Activated CD4-positive, alpha-beta T cell treated with anti-CD3 and anti-CD28 coated beads, Interleukin-2, amount 50 U/mL, for 48 hours (primary cell): ENCODE measurements around the gene ITGAX.

Source experiments
- DNase-seq, 2 experiments: peaks; one replicate each; pipeline ENCODE4 v3.0.0-alpha.2; 2020

ITGAX gene

DNA sequence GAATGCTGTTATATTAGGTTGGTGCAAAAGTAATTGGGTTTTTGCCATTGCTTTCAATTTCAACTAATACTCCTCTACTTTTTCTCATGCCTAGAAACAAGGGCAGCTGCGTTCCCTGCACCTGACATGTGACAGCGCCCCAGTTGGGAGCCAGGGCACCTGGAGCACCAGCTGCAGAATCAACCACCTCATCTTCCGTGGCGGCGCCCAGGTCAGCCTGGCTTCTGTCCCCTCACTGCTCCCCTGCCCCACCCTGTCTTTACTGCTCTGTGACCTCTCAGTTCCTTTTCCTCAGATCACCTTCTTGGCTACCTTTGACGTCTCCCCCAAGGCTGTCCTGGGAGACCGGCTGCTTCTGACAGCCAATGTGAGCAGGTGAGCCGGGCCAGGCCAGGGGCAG lies 21.7 kb downstream of the ITGAX start:
- no peak for DNase-seq

DNA sequence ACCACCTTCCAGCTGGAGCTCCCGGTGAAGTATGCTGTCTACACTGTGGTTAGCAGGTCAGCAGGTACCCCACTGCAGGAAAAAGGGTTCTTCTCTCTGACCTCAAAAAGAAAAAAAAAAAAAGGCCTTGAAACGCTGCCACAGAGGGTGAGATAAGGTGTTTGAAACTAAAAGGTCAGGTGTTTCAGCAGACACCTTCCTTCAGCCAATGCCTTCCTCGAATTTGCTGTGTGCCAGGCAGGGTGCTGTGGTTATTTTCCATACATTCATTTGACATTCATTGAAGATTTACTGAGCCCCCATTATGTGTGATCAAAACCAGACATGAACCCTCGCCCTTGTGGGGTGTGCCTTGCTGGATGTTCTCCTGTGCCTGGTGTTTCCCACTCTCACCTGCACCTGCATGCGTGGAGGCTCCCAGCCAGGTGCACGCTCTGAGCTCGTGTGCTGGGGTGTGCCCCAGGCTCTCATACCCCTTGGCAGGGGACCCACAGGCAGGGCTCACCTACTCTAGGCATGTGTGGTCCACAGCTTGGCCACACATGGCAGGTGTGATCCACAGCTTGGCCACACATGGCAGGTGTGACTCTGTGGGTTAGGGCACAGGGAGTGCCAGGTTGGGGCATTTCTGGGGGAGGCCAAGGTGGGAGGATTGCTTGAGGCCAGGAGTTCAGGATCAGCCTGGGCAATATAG lies 22.4 kb downstream of the ITGAX start:
- no peak for DNase-seq

GRCh38 chr16:31380201-31380600 lies 25.2 kb downstream of the ITGAX start:
- DNase-seq: no peak

DNA sequence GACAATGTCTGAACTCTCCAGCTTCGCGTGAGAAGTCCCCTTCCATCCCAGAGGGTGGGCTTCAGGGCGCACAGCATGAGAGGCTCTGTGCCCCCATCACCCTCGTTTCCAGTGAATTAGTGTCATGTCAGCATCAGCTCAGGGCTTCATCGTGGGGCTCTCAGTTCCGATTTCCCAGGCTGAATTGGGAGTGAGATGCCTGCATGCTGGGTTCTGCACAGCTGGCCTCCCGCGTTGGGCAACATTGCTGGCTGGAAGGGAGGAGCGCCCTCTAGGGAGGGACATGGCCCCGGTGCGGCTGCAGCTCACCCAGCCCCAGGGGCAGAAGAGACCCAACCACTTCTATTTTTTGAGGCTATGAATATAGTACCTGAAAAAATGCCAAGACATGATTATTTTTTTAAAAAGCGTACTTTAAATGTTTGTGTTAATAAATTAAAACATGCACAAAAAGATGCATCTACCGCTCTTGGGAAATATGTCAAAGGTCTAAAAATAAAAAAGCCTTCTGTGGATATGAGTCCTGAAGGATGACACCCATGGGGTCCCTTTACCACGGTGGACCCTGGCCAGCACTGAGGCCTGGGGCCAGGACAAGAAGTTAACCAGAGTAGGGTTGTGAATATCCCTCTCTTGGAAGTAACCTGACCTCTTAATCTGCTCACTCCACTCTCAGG lies 27.6 kb downstream of the ITGAX start:
- DNase-seq: peak; percentile 72 to 76

DNA sequence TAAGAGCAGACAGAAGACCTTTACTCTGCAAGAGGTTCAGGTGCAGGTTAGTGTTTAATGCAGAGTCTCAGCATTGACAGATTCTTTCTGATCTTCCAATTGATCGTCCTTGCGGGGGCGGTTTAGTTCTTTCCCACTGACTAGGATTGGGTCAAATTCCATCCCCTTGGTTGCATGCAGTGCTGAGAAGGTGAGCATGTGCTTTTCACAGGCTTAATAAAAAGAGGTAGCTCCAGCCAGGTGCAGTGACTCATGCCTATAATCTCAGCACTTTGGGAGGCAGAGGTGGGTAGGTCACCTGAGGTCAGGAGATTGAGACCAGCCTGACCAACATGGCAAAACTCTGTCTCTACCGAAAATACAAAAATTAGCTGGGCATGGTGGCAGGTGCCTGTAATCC lies 30.7 kb downstream of the ITGAX start:
- no peak for DNase-seq

DNA sequence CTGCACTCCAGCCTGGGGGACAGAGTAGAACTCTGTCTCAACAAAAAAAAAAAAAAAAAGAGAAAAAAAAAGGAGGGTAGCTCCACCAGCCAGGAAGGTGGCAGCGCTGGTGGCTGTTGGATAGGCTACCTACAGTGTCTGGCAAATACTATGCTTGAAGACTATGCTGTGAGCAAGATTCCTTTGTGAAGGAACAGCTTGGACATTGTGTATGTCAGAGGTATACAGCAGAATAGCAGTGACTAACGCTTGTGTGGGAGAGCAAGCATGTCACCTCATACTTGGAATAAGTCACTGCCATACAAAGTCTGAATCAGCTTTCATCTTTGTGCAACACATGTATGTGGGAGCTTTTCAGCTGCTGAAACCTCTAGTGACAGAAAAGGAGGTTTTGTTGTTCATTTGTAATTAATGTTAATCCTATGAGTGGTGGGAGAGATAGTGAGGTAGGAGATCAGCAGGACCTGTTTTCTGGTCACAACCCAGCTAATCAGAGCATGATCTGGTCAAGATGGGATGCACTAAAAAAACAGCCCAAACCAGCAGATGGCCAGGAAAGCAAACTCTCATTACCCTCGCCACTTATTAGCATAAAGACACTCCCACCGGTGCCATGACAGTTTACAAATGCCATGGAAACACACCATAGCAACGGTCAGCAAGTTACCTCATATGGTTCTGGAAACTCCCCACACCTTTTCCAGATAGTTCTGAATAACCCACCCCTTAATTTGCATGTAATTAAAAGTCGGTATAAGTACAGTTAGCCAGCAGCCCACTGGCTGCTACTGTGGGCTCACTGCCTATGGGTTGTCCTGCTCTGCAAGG lies 31.4 kb downstream of the ITGAX start:
- peak; percentile 13 to 28 for DNase-seq

DNA sequence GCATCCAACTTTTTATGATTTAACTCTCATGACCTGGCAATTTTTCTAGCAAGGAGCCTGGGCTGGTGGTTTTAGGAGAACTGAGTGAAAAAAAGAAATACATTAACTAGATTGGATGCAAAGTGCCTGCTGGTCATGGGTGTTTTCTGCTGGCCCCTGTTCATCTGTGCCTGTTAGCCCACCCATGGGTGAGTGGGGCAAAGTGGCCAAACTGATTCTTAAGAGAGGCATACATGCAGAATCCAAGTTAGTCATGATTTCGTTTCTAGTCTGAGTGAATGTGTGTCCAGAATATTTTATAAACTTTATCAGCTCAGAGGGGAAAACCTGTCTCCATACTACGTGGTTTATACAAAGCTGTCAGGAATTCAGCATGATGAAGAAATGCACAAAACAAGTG lies 33.6 kb downstream of the ITGAX start:
- no peak for DNase-seq

GRCh38 chr16:31390504-31391041 lies 35.6 kb downstream of the ITGAX start:
- DNase-seq: no peak

DNA sequence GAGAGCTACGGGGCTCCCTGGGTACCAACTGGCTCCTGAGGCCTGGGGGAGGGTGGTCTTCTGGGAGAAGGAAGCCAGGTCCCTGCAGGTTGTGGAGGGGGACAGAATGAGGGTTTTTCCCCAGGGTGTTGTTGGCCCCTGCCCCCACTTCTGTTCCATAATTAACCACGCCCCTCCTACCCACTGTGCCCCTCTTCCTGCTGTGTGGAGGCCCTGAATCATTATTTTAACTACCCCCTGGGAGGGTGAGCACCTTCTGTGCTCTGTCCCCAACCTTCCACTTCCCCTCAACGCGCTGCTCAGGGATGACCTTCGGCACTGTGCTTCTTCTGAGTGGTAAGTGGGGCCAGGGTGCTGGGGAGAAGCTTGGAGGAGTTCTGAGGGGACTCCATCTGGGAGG lies 38.1 kb downstream of the ITGAX start, which contains the start of gene ITGAD:
TSS of gene ITGAD (plus strand) at position 280 of the 400 bp plus-strand sequence. CDS start at position 306, 26 bp downstream.
- no peak for DNase-seq

- DNase-seq: no peak
Observed at GRCh38 chr16:31395647-31396046, 40.7 kb downstream of the ITGAX start.

- DNase-seq: no peak
Observed at GRCh38 chr16:31397096-31397660, 42.2 kb downstream of the ITGAX start.

GRCh38 chr16:31397701-31398100 lies 42.7 kb downstream of the ITGAX start:
- DNase-seq: no peak

GRCh38 chr16:31400191-31400590 lies 45.2 kb downstream of the ITGAX start:
- DNase-seq: no peak

DNA sequence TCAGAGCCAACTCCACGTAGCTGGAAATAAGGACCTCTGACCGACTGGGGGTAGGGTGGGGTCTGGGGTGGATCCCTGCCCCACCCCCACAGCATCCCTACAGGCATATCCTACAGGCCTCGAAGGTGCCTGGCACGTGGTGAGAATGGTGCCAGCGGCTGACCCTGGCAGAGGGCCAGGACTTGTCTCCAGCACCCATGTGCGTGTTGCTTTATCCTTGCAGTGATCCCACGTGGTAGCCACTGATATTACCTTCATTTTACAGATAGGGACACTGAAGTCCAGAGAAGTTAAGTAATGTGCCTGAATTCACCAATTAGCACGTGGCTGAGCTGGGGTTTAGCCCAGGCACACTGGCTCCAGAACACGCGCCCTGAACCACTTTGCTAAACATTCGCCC lies 46.5 kb downstream of the ITGAX start:
- DNase-seq: no peak

GRCh38 chr16:31402687-31403086 lies 47.7 kb downstream of the ITGAX start:
- DNase-seq: no peak

- DNase-seq: no peak
Observed at GRCh38 chr16:31403590-31404352, 48.8 kb downstream of the ITGAX start.

DNA sequence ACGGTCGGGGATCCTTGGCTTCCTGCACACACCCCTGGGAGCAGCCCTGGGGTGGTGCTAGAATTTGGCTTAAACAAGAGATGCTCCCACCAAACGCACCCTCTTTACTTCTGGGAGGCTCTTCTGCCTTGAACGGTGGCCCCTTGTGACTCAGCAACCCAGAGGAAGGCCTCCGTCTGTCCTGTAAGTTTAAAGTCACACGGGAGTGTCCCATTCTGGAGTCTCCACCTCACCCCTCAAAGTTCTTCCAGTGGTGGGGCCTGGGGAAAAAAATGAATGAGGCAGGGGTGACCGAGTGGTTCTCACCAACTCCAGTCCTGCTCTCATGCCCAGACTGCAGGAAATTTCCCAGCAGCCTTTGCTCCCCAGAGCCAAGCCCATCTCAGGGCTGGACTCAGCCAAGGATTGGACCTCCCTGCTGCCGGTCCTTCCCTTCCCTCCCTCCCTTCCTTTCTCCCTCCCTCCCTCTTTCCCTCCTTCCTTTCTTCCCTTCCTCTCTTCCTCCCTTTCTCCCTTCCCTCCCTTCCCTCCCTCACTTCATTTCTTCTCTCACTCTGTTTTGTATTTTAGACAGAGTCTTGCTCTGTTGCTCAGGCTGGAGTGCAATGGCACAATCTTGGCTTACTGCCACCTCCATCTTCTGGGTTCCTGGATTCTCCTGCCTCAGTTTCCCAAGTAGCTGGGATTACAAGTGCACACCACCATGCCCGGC lies 49.5 kb downstream of the ITGAX start:
- no peak for DNase-seq

- no peak for DNase-seq
Observed at GRCh38 chr16:31407406-31407805, 52.4 kb downstream of the ITGAX start.

DNA sequence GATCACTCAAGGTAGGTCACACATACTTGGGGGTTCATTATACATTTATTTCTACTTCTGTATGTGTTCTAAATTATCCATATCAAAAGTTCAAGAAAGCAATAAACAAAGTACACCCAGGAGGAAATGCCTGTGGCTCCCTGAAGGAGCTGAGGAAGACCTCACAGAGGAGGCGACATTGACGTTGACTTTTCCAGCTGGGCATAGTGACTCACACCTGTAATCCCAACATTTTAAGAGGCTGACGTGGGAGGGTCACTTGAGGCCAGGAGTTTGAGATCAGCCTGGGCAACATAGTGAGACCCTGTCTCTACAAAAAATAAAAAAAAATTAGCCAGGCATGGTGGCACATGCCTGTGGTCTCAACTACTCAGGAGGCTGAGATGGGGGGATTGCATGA lies 54.5 kb downstream of the ITGAX start:
- DNase-seq: no peak

GRCh38 chr16:31410082-31410481 lies 55.1 kb downstream of the ITGAX start:
- no peak for DNase-seq

GRCh38 chr16:31411024-31411844 lies 56.3 kb downstream of the ITGAX start:
- DNase-seq: no peak
